GM19238 (cell line): ENCODE measurements around the gene CDK2AP2.
"Not testable (repeated sequence)": the region's sequence is repeated elsewhere in the genome, so short reads cannot be mapped to it uniquely, and the experiment has no call there.

Experiments used
- DNase-seq: peaks from one replicate; pipeline ENCODE4 v3.0.0; 2011; ENCODE audit warnings: low spot score; ENCODE audit not compliant: insufficient read length

Gene CDK2AP2

GRCh38 chr11:67523556-67524479 is 15.9 kb upstream of the CDK2AP2 start:
- no peak for DNase-seq

DNA sequence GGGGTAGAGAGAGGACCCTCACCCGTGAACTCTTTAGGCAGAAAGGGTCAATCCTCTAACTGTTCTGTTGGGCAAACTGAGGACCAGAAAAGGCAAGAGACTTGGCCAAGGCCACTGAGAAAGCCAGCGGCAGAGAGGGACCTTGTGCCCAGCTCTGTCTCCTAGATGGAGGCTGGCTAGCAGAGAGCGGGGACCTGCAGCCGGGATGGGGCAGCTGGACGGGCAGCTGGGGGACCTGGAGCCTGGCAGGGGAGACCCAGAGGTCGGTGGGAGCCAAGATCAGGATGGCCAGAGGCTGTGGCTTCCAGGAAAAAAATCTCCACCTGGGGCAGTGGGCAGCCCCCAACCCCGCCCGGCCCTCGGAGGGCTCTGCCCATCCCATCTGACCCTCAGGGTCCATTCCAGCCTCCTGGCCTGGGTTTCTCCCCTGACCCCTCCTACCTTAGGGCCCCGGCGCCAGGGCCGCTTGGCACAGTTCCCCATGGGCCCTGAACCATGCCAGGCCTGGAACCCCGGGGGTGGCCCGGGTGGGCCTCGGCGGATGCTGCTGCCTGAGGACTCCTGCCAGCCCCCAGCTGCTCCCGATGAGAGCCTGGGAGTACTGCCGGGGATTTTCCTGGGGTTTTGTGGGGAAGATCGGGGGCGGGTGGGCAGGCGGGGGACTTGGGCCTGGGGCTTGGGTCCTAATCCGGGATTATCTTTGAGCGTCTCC is 15.0 kb upstream of the CDK2AP2 start, which contains the start of gene CABP2:
CABP2 (minus strand) TSS at position 603 of the 712 bp plus-strand sequence; CDS start at position 483, 120 bp downstream.
- no peak for DNase-seq

GRCh38 chr11:67522338-67522737 is 14.4 kb upstream of the CDK2AP2 start:
- DNase-seq: no peak

GRCh38 chr11:67521924-67522323 is 14.0 kb upstream of the CDK2AP2 start:
- no peak for DNase-seq

DNA sequence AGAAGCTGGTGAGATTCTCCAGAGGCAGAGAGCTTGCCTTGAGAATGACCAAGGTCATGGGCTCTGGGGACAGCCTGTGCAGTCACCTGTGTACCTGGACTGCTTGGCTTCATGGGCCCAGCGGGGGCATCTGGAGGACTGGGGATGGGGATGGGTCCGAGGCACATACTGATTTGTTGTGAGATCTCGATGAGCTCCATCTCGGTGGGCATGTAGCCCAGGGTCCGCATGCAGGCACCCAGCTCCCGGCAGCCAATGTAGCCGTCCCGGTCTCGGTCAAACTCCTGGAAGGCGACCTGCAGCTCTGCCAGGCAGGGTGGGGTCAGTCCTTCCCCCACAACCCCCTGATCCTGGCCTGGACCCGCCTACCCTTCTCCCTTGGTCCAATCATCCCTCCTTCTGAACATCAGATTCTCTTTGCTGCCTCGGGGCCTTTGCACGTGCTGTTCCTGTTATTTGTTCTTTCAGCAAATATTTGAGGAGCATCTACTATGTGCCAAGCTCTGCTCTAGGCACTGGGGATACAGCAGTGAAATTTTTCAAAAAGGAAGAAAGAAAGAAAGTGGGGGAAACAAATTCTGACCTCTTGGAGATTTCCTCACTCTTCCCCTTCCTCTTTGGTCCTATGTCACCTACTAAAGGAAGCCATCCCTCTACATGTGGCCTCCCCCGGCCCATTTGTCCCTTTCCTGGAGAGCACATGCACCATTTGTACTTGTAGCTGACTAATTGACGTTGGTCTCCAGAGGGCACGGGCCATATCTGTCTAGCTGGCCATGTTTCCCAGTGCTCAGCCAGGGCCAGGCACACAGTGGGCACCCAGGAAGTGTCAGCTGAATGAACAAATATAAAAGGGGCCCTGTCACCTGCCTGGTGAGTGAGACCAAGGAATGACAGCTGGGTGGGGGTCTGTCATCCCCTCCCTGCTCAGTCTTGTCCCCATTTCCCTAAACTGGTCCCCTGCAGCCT is 13.2 kb upstream of the CDK2AP2 start:
- DNase-seq: no peak

DNA sequence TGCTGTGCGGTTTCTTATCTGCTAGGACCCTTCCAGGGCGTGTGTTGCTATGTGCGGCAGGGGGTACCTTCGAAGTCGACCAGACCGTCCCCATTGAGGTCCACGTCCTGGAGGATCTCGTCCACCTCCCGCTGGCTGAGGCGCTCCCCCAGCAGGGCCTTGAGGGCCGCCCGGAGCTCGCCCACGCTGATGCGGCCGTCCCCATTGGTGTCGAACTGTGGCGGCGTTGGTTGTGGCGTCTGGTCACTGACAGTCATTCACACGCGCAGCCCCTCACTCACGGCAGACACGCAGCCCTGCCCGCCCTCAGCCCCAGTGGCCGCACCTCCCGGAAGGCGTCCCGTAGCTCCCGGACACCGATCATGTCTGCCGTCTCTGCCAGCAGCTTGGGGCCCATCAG is 11.8 kb upstream of the CDK2AP2 start:
- DNase-seq: no peak

- no peak for DNase-seq
Observed at GRCh38 chr11:67517784-67518552, 10.0 kb upstream of the CDK2AP2 start.

DNA sequence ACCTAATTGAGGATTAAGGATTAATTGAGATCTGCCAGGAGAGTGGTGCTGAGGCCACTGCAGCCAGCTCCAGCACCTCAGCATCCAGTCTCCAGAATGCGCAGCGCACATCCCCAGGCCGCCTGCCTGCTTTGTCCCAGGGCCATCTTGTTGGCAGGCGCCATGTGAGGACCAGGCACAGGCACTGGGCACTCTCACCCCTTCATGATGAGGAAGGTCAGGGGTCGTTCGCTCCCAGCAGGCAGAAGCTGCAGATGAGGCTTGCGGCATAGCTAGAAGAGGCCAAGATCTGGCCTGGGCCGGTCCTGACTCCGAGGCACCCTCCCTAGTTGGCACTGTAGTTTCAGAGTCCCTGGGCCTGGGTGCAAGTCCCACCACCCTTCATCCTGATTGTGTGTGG is 8.8 kb upstream of the CDK2AP2 start:
- no peak for DNase-seq

- DNase-seq: no peak
Observed at GRCh38 chr11:67514116-67514515, 6.2 kb upstream of the CDK2AP2 start.

DNA sequence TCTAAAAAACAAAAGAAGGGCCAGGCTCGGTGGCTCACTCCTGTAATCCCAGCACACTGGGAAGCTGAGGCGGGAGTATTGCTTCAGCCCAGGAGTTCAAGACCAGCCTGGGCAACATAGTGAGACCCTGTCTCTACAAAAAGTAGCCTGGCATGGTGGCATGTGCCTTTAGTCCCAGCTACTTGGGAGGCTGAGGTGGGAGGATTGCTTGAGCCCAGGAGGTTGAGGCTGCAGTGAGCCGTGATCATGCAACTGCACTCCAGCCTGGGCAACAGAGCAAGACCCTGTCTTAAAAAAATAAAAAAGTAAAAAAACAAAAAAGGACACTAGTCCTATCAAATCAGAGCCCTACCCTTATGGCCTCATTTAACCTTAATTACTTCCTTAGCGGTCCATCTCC is 3.6 kb upstream of the CDK2AP2 start:
- DNase-seq: not testable (repeated sequence)

DNA sequence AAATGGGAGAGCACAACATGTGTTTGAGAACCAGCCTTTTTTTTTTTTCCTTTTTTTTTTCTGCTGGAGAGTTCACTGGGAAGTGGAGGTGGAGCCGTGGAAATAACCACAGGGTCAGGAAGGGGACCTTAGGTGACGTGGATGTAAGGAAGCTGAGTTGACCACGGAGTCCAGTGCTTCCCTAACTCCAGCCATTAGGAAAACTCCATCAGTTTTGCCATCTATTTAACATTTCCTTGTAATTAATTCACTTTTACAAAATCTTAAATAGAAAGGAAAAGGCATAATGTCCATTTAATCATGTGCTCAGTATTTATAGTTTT is 2.0 kb upstream of the CDK2AP2 start:
- no peak for DNase-seq

GRCh38 chr11:67508486-67509121 is 642 bp upstream of the CDK2AP2 start:
- peak; percentile 97 for DNase-seq

DNA sequence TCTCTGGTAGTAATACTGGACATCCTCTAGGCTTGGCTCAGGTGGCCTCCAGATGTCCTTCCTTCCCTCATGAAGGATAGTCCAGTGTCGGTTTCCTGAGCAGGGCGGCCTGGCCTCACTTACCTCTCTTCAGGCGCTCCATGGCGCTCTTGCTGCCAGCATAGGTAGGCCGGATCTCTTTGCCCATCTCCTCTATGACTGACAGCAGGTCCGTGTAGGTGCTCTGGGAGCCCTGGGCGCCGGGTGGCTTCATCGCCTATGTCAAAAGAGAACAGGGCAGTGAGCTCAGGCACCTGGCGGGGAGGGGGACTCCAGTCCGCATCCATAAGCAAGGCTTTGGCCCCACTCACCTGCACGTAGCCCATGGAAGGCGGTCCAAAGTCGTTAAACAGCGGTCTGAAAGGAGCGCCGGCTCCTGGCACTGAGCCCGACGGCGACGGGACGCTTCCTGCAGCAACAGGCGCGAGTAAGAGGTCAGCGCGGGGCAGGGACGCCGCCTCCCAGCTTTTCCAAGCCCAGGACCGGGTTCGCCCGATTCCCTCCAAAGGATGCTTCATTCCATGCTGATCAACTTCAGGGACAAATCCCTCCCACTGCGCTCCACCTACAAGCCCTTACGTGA is 609 bp downstream of the CDK2AP2 start:
- no peak for DNase-seq

DNA sequence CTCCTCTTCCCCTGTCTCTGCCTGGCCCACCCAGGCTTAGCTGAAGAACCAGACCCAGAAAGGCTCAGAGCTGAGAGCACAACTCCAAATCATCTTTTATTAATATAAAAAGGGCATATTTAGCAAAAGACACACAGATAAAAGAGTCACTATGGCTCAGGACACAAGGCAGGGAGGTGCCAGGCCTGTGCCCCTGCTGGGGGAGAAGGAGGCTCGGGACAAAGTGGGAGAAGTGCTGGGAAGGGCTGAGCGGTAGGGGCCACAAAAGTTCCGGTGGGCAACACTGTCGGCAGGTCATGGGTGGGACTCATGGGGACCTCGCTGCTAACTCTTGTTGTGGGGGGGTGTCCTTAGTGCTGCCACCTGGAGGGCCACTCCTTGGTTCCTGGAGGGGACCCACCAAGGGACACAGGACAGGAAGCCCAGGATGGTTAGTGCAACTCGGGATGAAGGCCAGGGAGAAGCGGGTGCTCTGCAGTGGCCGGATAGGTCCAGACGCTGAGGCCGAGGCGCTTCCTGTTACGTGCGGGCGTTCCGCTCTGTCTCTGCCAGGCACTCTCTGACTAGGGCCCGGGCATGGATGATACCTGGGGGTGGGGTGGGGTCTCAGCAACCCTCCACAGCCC is 1.4 kb downstream of the CDK2AP2 start:
- DNase-seq: no peak

DNA sequence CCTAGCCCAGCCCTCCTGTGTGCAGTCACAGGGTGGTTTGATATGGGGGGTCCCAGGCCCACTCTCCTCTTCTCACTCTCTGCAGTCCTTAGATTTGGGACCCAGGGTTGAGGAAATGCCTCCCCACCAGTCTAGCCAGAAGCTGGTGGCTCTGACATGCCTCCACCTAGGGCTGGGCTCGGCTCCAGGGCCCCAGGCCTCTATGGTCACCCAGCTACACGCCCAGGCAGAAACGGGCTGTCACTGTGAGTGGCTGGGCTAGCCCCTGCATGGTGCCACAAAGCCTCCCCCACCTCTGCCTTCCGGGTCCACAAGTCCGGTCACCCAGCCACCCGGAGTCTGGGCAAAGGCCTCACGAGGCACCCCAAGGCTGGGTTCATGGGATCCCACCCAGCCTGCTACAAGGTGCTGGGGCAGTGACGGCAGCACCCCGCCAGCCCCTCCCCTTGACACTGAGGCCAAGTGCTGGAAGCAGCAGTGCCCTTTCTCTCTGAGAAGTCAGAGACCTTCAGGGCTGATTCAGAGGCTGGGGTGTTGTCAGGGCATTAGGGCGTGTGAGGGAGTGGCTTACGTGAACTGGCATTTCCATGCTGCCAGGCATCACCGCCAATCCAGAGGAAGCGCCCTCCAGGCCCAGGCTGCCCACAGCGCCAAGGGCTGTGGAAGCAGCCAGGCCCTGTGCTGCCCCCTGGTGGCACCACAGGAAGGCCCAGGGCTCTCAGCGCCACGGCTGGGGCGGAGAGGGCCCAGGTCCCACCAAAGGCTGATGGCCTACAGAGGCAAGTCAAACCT is 2.2 kb downstream of the CDK2AP2 start:
- peak; percentile 90 for DNase-seq

DNA sequence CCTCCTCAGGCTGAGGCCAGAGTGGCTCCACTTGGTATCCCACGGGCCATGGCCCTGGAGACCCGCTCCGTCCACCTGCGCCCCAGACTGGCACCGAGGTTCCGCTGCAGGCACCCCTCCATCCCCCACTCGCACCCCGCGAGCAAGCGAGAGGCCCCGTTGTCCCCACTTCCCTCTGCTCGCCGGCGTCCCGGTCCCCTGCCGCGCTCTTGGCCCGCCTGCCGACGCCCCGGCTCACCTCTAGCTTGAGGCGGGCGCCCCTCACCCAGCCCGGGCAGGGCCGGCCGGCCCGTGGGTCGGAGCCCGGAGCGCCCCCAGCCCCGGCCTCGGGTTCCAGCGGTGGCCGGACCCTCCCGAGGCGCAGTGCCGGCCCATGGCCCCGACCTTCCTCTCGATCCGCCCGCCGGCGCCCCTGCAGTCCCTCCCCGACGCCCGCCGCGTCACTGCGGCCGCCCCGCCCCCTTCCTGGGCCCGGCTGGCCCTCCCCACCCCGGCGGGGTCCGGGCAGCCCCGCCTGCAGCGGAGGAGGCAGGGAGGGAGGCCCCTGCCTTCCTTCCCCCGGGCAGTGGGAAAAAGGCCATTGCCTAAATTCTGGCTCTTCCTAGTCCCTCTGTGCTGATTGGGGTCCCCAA is 2.9 kb downstream of the CDK2AP2 start, which contains the start of gene PITPNM1:
PITPNM1 (minus strand) TSS at position 414 of the 632 bp plus-strand sequence. CDS start 1,183 bp downstream, outside the sequence.
- peak; percentile 88 for DNase-seq

DNA sequence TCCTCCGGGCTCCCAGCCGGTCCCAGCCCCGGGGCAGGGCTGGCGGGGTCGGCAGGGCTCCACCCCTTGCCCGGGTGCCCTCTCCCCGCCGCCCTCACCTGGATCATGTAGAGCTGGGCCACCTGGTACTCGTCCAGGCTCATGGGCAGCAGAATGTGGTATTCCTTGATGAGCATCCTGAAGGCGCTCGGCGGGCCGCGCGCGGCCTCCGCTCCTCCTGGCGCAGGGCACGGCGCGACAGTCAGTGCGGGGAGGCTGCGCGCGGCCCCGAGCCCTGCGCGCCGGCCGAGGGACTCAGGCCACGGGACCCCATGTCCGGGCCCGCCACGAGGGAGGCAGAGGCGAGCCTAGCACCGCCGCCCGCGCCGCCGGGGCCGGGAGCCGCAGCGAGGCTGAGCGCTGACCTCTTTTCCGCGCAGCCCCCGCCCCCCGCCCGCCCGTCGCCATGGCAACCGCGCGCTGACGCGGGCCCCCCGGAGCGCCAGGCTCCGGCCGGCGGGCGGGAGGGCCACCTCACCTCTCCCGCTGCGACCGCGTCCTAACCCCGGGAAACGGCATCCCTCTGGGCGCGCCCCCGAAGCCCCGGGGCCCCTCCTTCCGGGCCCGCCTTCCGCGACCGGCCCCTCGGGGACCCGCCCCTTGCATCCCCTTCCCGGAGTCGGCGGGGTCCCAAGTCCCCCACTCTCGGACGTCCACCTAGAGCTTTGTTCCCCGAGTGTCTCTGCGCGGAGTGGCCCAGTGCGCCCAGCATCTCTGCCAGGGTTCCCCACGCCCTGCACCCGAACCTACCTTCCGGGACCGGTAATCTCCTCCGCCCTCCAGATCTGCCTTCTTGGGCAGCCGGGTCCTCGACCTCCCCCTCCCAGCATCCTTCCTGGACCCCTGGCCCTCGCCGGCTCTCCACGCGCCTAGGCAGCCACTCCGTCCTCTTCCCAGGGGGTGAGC is 3.7 kb downstream of the CDK2AP2 start:
- no peak for DNase-seq
